K562 (cell line): ENCODE results near the gene SHB. TPM values are rescaled to one million over a fixed set of nuclear protein-coding genes. Genes with fewer than 3 reads are reported as not detected.

Experiments
- ARID1B ChIP-seq: fragments of 450-650 bp; IDR thresholded peaks from 2 replicates; pipeline ENCODE4 v1.6.1; 2016; ENCODE audit warnings: antibody characterized with exemption, mild to moderate bottlenecking, inconsistent platforms
- ATF7 ChIP-seq: fragments of 450-650 bp; IDR thresholded peaks from 2 replicates; pipeline ENCODE4 v1.7.1; 2014; ENCODE audit warnings: mild to moderate bottlenecking, moderate library complexity
- CREM ChIP-seq: IDR thresholded peaks from 2 replicates; pipeline ENCODE4 v1.6.1; 2014; ENCODE audit warnings: antibody characterized with exemption, low read depth
- DPF2 ChIP-seq: fragments of 450-650 bp; IDR thresholded peaks from 2 replicates; pipeline ENCODE4 v1.6.1; 2016
- ETV1 ChIP-seq: fragments of 450-650 bp; conservative IDR thresholded peaks from 2 replicates; pipeline ENCODE4 v1.6.1; 2016; ENCODE audit warnings: missing genetic modification characterization, control low read depth, low read depth, missing compliant biosample characterization
- FOSL1 ChIP-seq: fragments of 200-800 bp; sonication (Bioruptor generic); conservative IDR thresholded peaks from 2 replicates; pipeline ENCODE4 v1.6.1; 2016; ENCODE audit warnings: missing genetic modification characterization, missing compliant biosample characterization
- KDM1A ChIP-seq, 2 experiments: fragments of 450-650 bp; IDR thresholded peaks; 2 replicates each; pipeline ENCODE4 v1.6.1; 2016; ENCODE audit warnings: mild to moderate bottlenecking in 2 of 2
- KDM4B ChIP-seq, 2 experiments: fragments of 450-650 bp in 1 of 2; sonication (generic) in 1 of 2; IDR thresholded peaks; 2 replicates each; pipeline ENCODE4 v1.6.1; 2016 to 2017; ENCODE audit warnings: borderline replicate concordance in 2 of 2, antibody characterized with exemption in 1 of 2, low read depth in 1 of 2, mild to moderate bottlenecking in 1 of 2
- NBN ChIP-seq: fragments of 450-650 bp; IDR thresholded peaks from 2 replicates; pipeline ENCODE4 v1.6.1; 2016; ENCODE audit warnings: low read depth, mild to moderate bottlenecking
- RERE ChIP-seq: sonication (generic); formaldehyde crosslinking; IDR thresholded peaks from 2 replicates; pipeline ENCODE4 v1.8.0; 2023; ENCODE audit warnings: missing genetic modification reagents, mild to moderate bottlenecking, borderline replicate concordance
- SMARCE1 ChIP-seq: fragments of 450-650 bp; IDR thresholded peaks from 2 replicates; pipeline ENCODE4 v1.7.1; 2016; ENCODE audit warnings: mild to moderate bottlenecking
- TAL1 ChIP-seq: fragments of 450-650 bp; IDR thresholded peaks from 2 replicates; pipeline ENCODE4 v1.6.1; 2016; ENCODE audit warnings: mild to moderate bottlenecking
- TBP ChIP-seq: optimal IDR thresholded peaks from 2 replicates; pipeline ENCODE3; 2011; ENCODE audit warnings: low read depth, low read length, improper control_type of control experiment
- TCF3 ChIP-seq: sonication (generic); formaldehyde crosslinking; IDR thresholded peaks from 2 replicates; pipeline ENCODE4 v1.4.0; 2020; ENCODE audit warnings: mild to moderate bottlenecking, missing genetic modification reagents
- TEAD1 ChIP-seq, 2 experiments: fragments of 450-650 bp in 1 of 2; sonication (generic) in 1 of 2; formaldehyde crosslinking; IDR thresholded peaks; 2 replicates each; pipeline versions ENCODE4 v1.4.0 to v1.8.0; 2020 to 2022; ENCODE audit warnings: mild to moderate bottlenecking in 2 of 2, missing genetic modification reagents in 1 of 2
- ZNF316 ChIP-seq: fragments of 450-650 bp; IDR thresholded peaks from 2 replicates; pipeline ENCODE4 v1.6.1; 2016
- ZSCAN32 ChIP-seq: fragments of 450-650 bp; formaldehyde crosslinking; IDR thresholded peaks from 2 replicates; pipeline ENCODE4 v1.4.0; 2020; ENCODE audit warnings: mild to moderate bottlenecking, moderate library complexity
- polyA plus RNA-seq, 8 experiments: library from polyadenylated mRNA; depleted of rRNA in 4 of 8; stranded (reverse) in 5 of 8; unstranded in 3 of 8; fragments of >200 nt; fragmentation: Nextera tagmentation in 2 of 8; fragmentation: Illumina TruSeq in 1 of 8; extraction: Ambion mirVana in 2 of 8; extraction: Trizol in 1 of 8; gene quantifications; 2 replicates each; pipeline versions ENCODE4 v1.2.1 to v1.2.3, GENCODE V29; 2011 to 2014; ENCODE audit warnings: inconsistent platforms in 1 of 8, missing spikeins in 1 of 8
- total RNA-seq, 7 experiments: library from RNA; depleted of rRNA in 6 of 7; stranded (reverse); fragments of >200 nt in 6 of 7; fragmentation: Illumina TruSeq in 2 of 7; extraction: Trizol in 2 of 7; gene quantifications; 2 replicates each; pipeline versions ENCODE4 v1.2.1 to v1.2.3, GENCODE V29; 2011 to 2021; ENCODE audit warnings: low replicate concordance in 1 of 7

SHB gene
- total and polyA plus RNA-seq, 9 of the 15 experiments (the other 6 are each of a cell fraction or from before 2014, with no cell fraction given): 0.78 to 16.0 (median 5.3) TPM

GRCh38 chr9:37976714-37977477 is 92.1 kb downstream of the SHB start (continued):
- TF ChIP-seq KDM1A (IDR thresholded peaks at IDR 0.05): peak; percentile 47 to 61; a peak in 2 of 4 replicates
- peak; percentile 67; the same call in 1 of the 2 replicates for TF ChIP-seq SMARCE1
- peak; percentile 42; the same call in 1 of the 2 replicates for TF ChIP-seq TAL1
- peak; percentile 60 for TF ChIP-seq DPF2
- peak; percentile 76 for TF ChIP-seq FOSL1
- TF ChIP-seq RERE (CRISPR knock-in tag): no peak
- TF ChIP-seq CREM: peak; percentile 59; the same call in 1 of the 2 replicates
- no peak for TF ChIP-seq ZSCAN32 (CRISPR knock-in tag)
- peak; percentile 43; the same call in 1 of the 2 replicates for TF ChIP-seq NBN
- no peak for TF ChIP-seq ETV1
- TF ChIP-seq TCF3 (CRISPR knock-in tag): peak; percentile 55
- TF ChIP-seq ZNF316: no peak
- peak; percentile 75 for TF ChIP-seq ARID1B
- TF ChIP-seq KDM4B (IDR thresholded peaks at IDR 0.05; ENCODE audit: borderline replicate concordance in 2 of 2, low read depth in 1 of 2): no peak
- no peak for TF ChIP-seq TEAD1 (CRISPR knock-in tag; IDR thresholded peaks at IDR 0.05)
- TF ChIP-seq TBP: no peak
- peak; percentile 95 for TF ChIP-seq ATF7
- TF ChIP-seq, all 486 proteins: peak for 35
